ENCODE data around the gene ANGPTL8.

Gene ANGPTL8

DNA sequence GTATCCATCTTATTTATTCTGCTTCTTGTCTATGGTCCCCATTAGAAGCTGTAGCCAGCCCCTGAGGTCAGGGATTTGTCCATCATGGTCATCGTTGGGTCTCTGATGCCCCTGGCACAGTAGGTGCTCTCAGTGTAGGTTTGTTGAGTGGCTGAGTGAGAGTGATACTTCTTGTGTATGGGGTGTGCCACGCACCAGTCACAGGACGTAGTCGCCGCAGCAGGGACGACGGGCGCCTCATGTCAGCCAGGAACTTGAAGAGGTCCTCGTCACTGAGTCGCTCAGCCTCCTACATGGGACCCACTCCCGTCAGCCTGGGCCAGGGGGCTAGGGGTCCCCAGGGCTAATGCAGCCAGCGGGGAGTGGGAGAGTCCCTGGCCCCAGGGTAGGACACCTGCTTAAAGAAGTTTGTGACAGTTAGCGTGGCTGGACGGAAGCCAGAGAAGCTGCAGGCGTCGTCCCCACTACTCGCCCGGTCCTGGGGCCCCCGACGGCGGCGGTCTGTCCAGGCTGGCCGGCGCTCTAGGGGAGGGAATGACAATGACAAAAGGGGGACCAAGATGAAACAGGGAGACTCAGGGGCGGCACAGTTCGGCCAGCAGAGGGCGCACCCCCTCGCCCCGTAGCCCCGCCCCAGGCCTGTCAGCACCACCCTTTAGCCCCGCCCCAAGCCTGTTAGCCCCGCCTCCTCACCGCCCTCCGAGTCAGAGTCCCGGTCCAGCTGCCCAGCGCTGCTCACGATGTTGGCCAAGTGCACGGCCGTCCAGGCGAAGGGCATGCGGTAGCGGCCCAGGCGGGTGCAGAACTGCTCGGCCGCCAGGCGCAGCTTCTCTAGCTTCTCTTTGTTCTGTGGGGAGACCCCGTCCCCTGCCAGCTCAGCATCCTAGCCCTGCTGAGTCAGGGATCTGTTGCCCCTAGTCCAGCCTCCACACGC, 3.7 kb downstream of the ANGPTL8 start:
- Histone ChIP-seq H3K9ac (ENCODE audit: low read depth, low read length, poor library complexity) (peak overlapping the region; percentile 72), H3K36me3 (replicated peaks in 1 of 2; ENCODE audit: control insufficient read depth in 2 of 2, insufficient read depth in 2 of 2, low read length in 2 of 2) (peaks cover 5 to 88% of the 10 kb centered on the region in 2 donors), H3K14ac (ENCODE audit: low read length) (peak overlapping the region; percentile 75)

GRCh38 chr19:11243798-11244169, 4.4 kb downstream of the ANGPTL8 start:
- Histone ChIP-seq H3K4me3 (ENCODE audit: low read length in 2 of 2) (no peak overlapping the region), H3K9me3 (replicated peaks in 1 of 2; ENCODE audit: control insufficient read depth in 2 of 2, insufficient read depth in 1 of 2, low read depth in 1 of 2, low read length in 2 of 2) (no peaks in the 10 kb centered on the region), H3K36me3 (replicated peaks in 1 of 2; ENCODE audit: control insufficient read depth in 2 of 2, insufficient read depth in 2 of 2, low read length in 2 of 2) (peaks cover 7 to 88% of the 10 kb centered on the region in 2 donors)

More for the DNA sequence above, 3.7 kb downstream of the ANGPTL8 start:
- H2AK5ac ChIP-seq (ENCODE audit: low read depth, low read length): peak overlapping the region; percentile 97
- H3K27me3 ChIP-seq (ENCODE audit: control insufficient read depth in 3 of 3, insufficient read depth in 3 of 3, low read depth in 1 of 3, low read length in 3 of 3): peaks cover 0 to 1% (median 0%) of the 10 kb centered on the region in 3 experiments
- peak overlapping the region; percentile 92 for H4K8ac ChIP-seq (ENCODE audit: low read depth, low read length)
- H3K23ac ChIP-seq (ENCODE audit: low read depth, low read length, poor library complexity): peak overlapping the region; percentile 93
- no peaks in the 10 kb centered on the region for H3K9me3 ChIP-seq (replicated peaks in 1 of 2; ENCODE audit: control insufficient read depth in 2 of 2, insufficient read depth in 1 of 2, low read depth in 1 of 2, low read length in 2 of 2)
- H4K91ac ChIP-seq (ENCODE audit: low read depth, low read length, poor library complexity): no peak overlapping the region
- no peaks in the 10 kb centered on the region for H3K79me1 ChIP-seq (ENCODE audit: low read depth, low read length)
- DNase-seq (ENCODE audit: low spot score): peak; percentile 83
- H3K4me3 ChIP-seq (ENCODE audit: low read length in 2 of 2): no peak overlapping the region
- no CpG with 5 or more reads among the region's 48 CpGs for WGBS, 2 donors (ENCODE audit: extremely low coverage in 2 of 2, insufficient read length in 2 of 2, insufficient replicate concordance in 1 of 2)
- H3K18ac ChIP-seq (ENCODE audit: low read length): peak overlapping the region; percentile 91
- peak overlapping the region; percentile 99 for H2BK15ac ChIP-seq (ENCODE audit: low read length)
- peak overlapping the region; percentile 58 for H2AFZ ChIP-seq (ENCODE audit: low read length)
- H3K27ac ChIP-seq (replicated peaks; ENCODE audit: low read length): no peak overlapping the region
- peak overlapping the region; percentile 69 for H3K4me2 ChIP-seq (ENCODE audit: insufficient read depth, low read length, poor library complexity, severe bottlenecking)
- H2BK120ac ChIP-seq (ENCODE audit: low read depth, low read length): peak overlapping the region; percentile 91
- peaks cover 0 to 9% of the 10 kb centered on the region in 2 donors for H3K4me1 ChIP-seq (ENCODE audit: control insufficient read depth in 2 of 2, insufficient read depth in 1 of 2, low read depth in 1 of 2, low read length in 2 of 2)
- H2BK12ac ChIP-seq (ENCODE audit: low read length): peak overlapping the region; percentile 63
- peak overlapping the region; percentile 76 for H3K4ac ChIP-seq (ENCODE audit: low read length)
- H2BK5ac ChIP-seq (ENCODE audit: low read length): peak overlapping the region; percentile 75

GRCh38 chr19:11244846-11245589, 5.6 kb downstream of the ANGPTL8 start:
- H3K4ac ChIP-seq (ENCODE audit: low read length): no peak overlapping the region
- no peak overlapping the region for H3K4me2 ChIP-seq (ENCODE audit: insufficient read depth, low read length, poor library complexity, severe bottlenecking)
- no peak overlapping the region for H2BK15ac ChIP-seq (ENCODE audit: low read length)
- H4K91ac ChIP-seq (ENCODE audit: low read depth, low read length, poor library complexity): no peak overlapping the region
- no peak overlapping the region for H2AFZ ChIP-seq (ENCODE audit: low read length)
- H3K23ac ChIP-seq (ENCODE audit: low read depth, low read length, poor library complexity): peak overlapping the region; percentile 49
- peak overlapping the region; percentile 30 for H3K9ac ChIP-seq (ENCODE audit: low read depth, low read length, poor library complexity)
- no peak overlapping the region for H2BK12ac ChIP-seq (ENCODE audit: low read length)
- H3K14ac ChIP-seq (ENCODE audit: low read length): no peak overlapping the region
- no peak overlapping the region for H3K27ac ChIP-seq (replicated peaks; ENCODE audit: low read length)
- no peak for DNase-seq (ENCODE audit: low spot score)
- H2BK120ac ChIP-seq (ENCODE audit: low read depth, low read length): no peak overlapping the region
- no CpG with 5 or more reads among the region's 5 CpGs for WGBS, 2 donors (ENCODE audit: extremely low coverage in 2 of 2, insufficient read length in 2 of 2, insufficient replicate concordance in 1 of 2)
- H3K79me1 ChIP-seq (ENCODE audit: low read depth, low read length): no peaks in the 10 kb centered on the region
- no peak overlapping the region for H3K4me3 ChIP-seq (ENCODE audit: low read length in 2 of 2)
- H3K36me3 ChIP-seq (replicated peaks in 1 of 2; ENCODE audit: control insufficient read depth in 2 of 2, insufficient read depth in 2 of 2, low read length in 2 of 2): peaks cover 5 to 82% of the 10 kb centered on the region in 2 donors
- H3K18ac ChIP-seq (ENCODE audit: low read length): no peak overlapping the region
- peak overlapping the region; percentile 91 for H2AK5ac ChIP-seq (ENCODE audit: low read depth, low read length)
- H3K9me3 ChIP-seq (replicated peaks in 1 of 2; ENCODE audit: control insufficient read depth in 2 of 2, insufficient read depth in 1 of 2, low read depth in 1 of 2, low read length in 2 of 2): no peaks in the 10 kb centered on the region
- H3K4me1 ChIP-seq (ENCODE audit: control insufficient read depth in 2 of 2, insufficient read depth in 1 of 2, low read depth in 1 of 2, low read length in 2 of 2): peaks cover 0 to 5% of the 10 kb centered on the region in 2 donors
- H4K8ac ChIP-seq (ENCODE audit: low read depth, low read length): no peak overlapping the region
- peaks cover 0 to 1% (median 0%) of the 10 kb centered on the region in 3 experiments for H3K27me3 ChIP-seq (ENCODE audit: control insufficient read depth in 3 of 3, insufficient read depth in 3 of 3, low read depth in 1 of 3, low read length in 3 of 3)
- no peak overlapping the region for H2BK5ac ChIP-seq (ENCODE audit: low read length)

More at GRCh38 chr19:11243798-11244169, 4.4 kb downstream of the ANGPTL8 start:
- Histone ChIP-seq H3K4me1 (ENCODE audit: control insufficient read depth in 2 of 2, insufficient read depth in 1 of 2, low read depth in 1 of 2, low read length in 2 of 2) (peaks cover 0 to 9% of the 10 kb centered on the region in 2 donors), H2BK12ac (ENCODE audit: low read length) (no peak overlapping the region), H2BK120ac (ENCODE audit: low read depth, low read length) (no peak overlapping the region), H3K14ac (ENCODE audit: low read length) (peak overlapping the region; percentile 75), H3K4ac (ENCODE audit: low read length) (no peak overlapping the region), H2AFZ (ENCODE audit: low read length) (no peak overlapping the region), H3K23ac (ENCODE audit: low read depth, low read length, poor library complexity) (peak overlapping the region; percentile 93), H2AK5ac (ENCODE audit: low read depth, low read length) (peak overlapping the region; percentile 84), H4K8ac (ENCODE audit: low read depth, low read length) (no peak overlapping the region), H4K91ac (ENCODE audit: low read depth, low read length, poor library complexity) (no peak overlapping the region), H2BK15ac (ENCODE audit: low read length) (peak overlapping the region; percentile 21), H3K79me1 (ENCODE audit: low read depth, low read length) (no peaks in the 10 kb centered on the region), H3K18ac (ENCODE audit: low read length) (peak overlapping the region; percentile 44), H2BK5ac (ENCODE audit: low read length) (peak overlapping the region; percentile 75), H3K27ac (replicated peaks; ENCODE audit: low read length) (no peak overlapping the region), H3K9ac (ENCODE audit: low read depth, low read length, poor library complexity) (peak overlapping the region; percentile 72), H3K27me3 (ENCODE audit: control insufficient read depth in 3 of 3, insufficient read depth in 3 of 3, low read depth in 1 of 3, low read length in 3 of 3) (peaks cover 0 to 1% (median 0%) of the 10 kb centered on the region in 3 experiments), H3K4me2 (ENCODE audit: insufficient read depth, low read length, poor library complexity, severe bottlenecking) (peak overlapping the region; percentile 69)
- WGBS, 2 donors (ENCODE audit: extremely low coverage in 2 of 2, insufficient read length in 2 of 2, insufficient replicate concordance in 1 of 2): no CpG with 5 or more reads among the region's 7 CpGs
- no peak for DNase-seq (ENCODE audit: low spot score)
